ENCODE results near the gene ST14. TPM values are rescaled to one million over a fixed set of nuclear protein-coding genes. Genes with fewer than 3 reads are reported as not detected.
"Not testable (repeated sequence)": the region's sequence is repeated elsewhere in the genome, so short reads cannot be mapped to it uniquely, and the experiment has no call there.

Gene ST14
- total and polyA plus RNA-seq, 5 donors from 2014 or later: 0.05 to 0.06 TPM; not detected in 3

- not testable (repeated sequence) for H3K27ac Mint-ChIP-seq; H3K27me3 Mint-ChIP-seq; H3K4me1 ChIP-seq (ENCODE audit: control insufficient read depth, insufficient read depth, low read length, poor library complexity, severe bottlenecking); ATAC-seq (ENCODE audit: low read depth in 2 of 2); H3K36me3 ChIP-seq (ENCODE audit: control insufficient read depth, insufficient read depth, low read length); H3K4me3 Mint-ChIP-seq; H3K27me3 ChIP-seq (ENCODE audit: control insufficient read depth, insufficient read depth, low read length); H3K4me3 ChIP-seq (ENCODE audit: low read depth, low read length); H3K9me3 ChIP-seq (ENCODE audit: control insufficient read depth in 2 of 2, low read length in 2 of 2); H3K27ac ChIP-seq (ENCODE audit: insufficient read depth, low read length, poor library complexity, severe bottlenecking); DNase-seq
- peaks cover 41% of the 10 kb centered on the region for H3K36me3 Mint-ChIP-seq
- peaks cover 0 to 23% (median 7%) of the 10 kb centered on the region in 7 donors for H3K9me3 Mint-ChIP-seq
- H3K4me1 Mint-ChIP-seq: peaks cover 18 to 67% (median 38%) of the 10 kb centered on the region in 4 donors
These were observed 92.2 kb downstream of the ST14 start for GRCh38 chr11:130251763-130252162.

Other genes with a start within 250 kb of the ST14 start
- gene PRDM10, start 156.9 kb upstream of the ST14 start, total RNA-seq: 15.8 TPM
- 1 to 10 TPM; 2.6 to 3.0 (median 2.7) TPM for gene PRDM10, start 156.9 kb upstream of the ST14 start, polyA plus RNA-seq
- gene APLP2, start 89.9 kb upstream of the ST14 start, total RNA-seq: 53.3 TPM
- 10 to 100 TPM; 72.7 to 86.6 (median 78.1) TPM for gene APLP2, start 89.9 kb upstream of the ST14 start, polyA plus RNA-seq
- gene ZBTB44, start 155.1 kb downstream of the ST14 start, total RNA-seq: 46.7 TPM
- gene ZBTB44, start 155.1 kb downstream of the ST14 start, polyA plus RNA-seq: 1 to 10 TPM; 4.4 to 6.3 (median 5.9) TPM